Coronary artery (tissue), 2 donors: ENCODE data around the gene CHAD.
"Not testable (repeated sequence)": the region's sequence is repeated elsewhere in the genome, so short reads cannot be mapped to it uniquely, and the experiment has no call there.

Source experiments
- DNase-seq: peaks from one replicate; pipeline ENCODE4 v3.0.0-alpha.2; 2017; ENCODE audit warnings: low spot score
- H3K27ac ChIP-seq, 2 donors: fragments of 200-600 bp; sonication (generic); one replicate each; pipeline ENCODE4 v1.5.1; 2016 to 2019
- H3K4me3 ChIP-seq: fragments of 200-600 bp; sonication (generic); 2 replicates; pipeline ENCODE4 v1.5.1; 2016; ENCODE audit warnings: mild to moderate bottlenecking, moderate library complexity
- TF ChIP-seq, protein P1 (sequence below): fragments of 200-600 bp; sonication (generic); IDR thresholded peaks from one replicate; pipeline ENCODE4 v1.5.1; 2019; ENCODE audit warnings: antibody characterized with exemption

Gene CHAD

DNA sequence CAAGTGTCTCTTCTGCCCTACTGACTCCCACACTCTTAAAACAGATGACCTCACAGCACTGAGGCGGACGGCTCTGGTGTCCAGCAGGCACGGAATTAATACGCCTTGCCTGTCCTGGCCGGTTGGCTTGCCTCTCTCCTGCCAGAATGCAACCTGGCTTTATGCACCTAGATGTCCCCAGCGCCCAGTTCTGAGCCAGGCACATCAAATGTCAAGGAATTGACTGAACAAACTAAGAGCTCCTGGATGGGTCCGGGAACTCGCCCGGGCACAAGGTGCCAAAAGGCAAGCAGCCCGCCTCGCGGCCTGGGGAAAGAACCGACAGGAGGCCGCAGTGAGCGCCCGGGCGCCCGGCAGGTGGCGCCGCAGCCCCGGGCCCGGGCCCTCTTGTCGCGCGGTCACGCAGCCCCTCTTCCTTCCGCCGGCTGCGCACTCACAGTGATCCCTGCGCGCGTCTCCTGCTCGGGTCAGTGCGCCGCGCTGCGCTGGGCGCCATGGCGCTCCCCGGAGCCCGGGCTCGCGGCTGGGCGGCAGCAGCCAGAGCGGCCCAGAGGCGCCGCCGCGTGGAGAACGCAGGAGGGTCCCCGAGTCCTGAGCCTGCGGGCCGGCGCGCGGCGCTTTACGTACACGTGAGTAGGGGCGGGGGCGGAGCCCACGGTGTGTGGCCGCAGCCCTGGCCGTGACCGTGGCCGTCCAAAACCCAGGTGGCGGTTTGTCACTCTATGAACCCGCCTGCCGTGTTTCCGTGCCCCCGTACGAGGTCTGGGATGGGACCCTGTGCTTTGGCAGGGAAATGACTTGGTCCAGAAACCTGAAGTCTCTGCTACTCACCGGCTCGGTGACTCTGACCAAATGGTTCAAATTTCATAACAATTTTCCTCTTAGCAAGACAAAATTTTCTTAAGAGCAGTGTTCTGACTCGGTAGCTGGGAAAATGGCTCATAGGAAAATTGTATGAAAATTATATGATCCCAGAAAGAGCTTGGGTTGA, 10.0 kb upstream of the CHAD start, which contains the start of gene RSAD1:
RSAD1 (plus strand) TSS at position 470 of the 991 bp plus-strand sequence; CDS start at position 495, 25 bp downstream.
- TF ChIP-seq, protein P1, sequence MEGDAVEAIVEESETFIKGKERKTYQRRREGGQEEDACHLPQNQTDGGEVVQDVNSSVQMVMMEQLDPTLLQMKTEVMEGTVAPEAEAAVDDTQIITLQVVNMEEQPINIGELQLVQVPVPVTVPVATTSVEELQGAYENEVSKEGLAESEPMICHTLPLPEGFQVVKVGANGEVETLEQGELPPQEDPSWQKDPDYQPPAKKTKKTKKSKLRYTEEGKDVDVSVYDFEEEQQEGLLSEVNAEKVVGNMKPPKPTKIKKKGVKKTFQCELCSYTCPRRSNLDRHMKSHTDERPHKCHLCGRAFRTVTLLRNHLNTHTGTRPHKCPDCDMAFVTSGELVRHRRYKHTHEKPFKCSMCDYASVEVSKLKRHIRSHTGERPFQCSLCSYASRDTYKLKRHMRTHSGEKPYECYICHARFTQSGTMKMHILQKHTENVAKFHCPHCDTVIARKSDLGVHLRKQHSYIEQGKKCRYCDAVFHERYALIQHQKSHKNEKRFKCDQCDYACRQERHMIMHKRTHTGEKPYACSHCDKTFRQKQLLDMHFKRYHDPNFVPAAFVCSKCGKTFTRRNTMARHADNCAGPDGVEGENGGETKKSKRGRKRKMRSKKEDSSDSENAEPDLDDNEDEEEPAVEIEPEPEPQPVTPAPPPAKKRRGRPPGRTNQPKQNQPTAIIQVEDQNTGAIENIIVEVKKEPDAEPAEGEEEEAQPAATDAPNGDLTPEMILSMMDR: peak; percentile 98
- peak; percentile 90 for DNase-seq
- peak within 1 kb of the TSS; percentile 91 to 94 for H3K27ac ChIP-seq
- H3K4me3 ChIP-seq: peak within 1 kb of the TSS; percentile 90

DNA sequence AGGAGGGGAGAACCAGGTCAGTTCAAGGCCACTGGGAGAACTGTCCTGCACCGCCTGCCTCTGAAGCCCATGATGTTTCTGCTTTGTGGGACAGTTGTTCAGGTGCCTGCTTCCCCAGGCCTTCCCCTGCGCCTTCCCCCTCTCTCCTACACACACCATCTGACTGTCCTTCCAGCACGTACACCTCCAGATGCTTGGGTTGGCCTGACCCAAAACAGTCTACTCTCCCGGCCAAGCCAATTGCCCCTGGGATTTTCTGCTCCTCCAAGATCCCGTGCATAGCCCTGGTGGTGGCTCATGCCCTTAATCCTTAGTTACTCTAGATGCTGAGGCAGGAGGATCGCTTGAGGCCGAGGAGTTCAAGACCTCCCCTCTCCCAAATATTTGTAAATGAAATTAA, 9.3 kb upstream of the CHAD start:
- DNase-seq: peak; percentile 72
- Histone ChIP-seq H3K4me3 (peak overlapping the region; percentile 90), H3K27ac (peak overlapping the region; percentile 91 to 94)
- TF ChIP-seq, protein P1: no peak

DNA sequence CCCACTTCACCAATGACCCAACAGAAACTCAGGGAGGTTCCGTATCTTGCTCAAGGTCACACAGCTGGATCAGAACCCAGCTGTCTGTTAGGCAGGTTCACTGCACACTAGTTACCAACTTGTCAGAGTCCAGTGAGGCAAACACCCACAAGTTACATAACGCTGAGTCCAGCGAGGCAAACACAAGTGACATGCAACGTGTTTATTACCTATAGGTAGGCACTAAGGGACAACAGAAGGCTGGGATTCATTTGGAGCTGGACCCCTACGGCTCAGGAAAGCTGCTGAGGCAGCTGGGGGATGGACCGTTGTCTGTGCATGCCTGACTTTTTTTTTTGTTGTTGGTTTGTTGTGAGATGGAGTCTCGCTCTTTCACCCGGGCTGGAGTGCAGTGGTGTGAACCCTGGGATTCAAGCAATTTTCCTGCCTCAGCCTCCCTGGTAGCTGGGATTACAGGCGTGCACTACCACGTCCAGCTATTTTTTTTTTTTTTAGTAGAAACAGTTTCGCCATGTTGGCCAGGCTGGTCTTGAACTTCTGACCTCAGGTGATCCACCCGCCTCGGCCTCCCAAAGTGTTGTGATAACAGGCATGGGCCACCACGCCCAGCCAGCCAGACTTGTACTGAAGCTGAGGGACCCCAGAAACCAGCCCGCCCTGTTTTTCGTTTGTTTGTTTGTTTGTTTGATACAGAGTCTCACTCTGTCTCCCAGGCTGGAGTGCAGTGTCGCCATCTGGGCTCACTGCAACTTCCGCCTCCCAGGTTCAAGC, 8.1 kb upstream of the CHAD start:
- no peak for DNase-seq
- TF ChIP-seq, protein P1: no peak
- no peak overlapping the region for H3K27ac ChIP-seq
- H3K4me3 ChIP-seq: no peak overlapping the region

DNA sequence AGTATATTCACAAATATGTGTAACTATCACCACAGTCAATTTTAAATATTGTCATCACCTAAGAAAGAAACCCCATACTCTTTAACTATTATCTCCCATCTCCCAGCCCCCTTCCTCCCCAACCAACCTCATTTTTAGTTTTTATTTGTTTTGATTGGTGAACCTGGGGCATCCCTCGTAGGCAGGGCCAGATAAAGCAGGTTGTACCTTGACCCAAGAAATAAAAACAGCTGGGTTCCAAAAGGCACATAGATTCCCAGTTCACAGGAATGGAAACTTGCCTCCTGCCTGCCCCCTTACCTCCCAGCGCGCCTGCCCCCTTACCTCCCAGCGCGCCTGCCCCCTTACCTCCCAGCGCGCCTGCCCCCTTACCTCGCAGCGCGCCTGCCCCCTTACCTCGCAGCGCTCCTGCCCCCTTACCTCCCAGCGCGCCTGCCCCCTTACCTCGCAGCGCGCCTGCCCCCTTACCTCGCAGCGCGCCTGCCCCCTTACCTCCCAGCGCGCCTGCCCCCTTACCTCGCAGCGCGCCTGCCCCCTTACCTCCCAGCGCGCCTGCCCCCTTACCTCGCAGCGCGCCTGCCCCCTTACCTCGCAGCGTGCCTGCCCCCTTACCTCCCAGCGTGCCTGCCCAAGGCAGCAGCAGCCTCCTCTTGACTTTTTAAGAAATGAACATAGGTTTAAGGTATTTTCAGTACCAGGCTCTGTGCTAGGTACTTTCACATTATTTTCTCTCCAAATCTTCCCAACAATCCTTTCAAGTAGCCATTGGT, 7.3 kb upstream of the CHAD start:
- H3K4me3 ChIP-seq, H3K27ac ChIP-seq, DNase-seq: not testable (repeated sequence)

DNA sequence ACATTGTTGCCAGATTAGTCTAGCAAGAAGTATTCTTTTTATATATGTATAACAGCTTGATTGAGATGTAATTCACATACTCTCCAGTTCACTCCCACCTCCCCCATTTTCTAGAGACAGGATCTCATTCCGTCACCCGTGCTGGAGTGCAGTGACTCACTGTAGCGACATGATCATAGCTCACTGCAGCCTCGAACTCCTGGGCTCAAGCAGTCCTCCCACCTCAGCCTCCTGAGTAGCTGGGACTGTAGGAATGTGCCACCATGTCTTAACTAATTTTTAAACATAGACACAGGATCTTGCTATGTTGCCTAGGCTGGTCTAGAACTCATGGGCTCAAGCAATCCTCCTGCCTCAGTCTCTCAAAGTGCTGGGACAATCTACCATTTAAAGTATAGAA, 6.7 kb upstream of the CHAD start:
- no peak overlapping the region for H3K27ac ChIP-seq
- H3K4me3 ChIP-seq: no peak overlapping the region
- TF ChIP-seq, protein P1: no peak
- no peak for DNase-seq

DNA sequence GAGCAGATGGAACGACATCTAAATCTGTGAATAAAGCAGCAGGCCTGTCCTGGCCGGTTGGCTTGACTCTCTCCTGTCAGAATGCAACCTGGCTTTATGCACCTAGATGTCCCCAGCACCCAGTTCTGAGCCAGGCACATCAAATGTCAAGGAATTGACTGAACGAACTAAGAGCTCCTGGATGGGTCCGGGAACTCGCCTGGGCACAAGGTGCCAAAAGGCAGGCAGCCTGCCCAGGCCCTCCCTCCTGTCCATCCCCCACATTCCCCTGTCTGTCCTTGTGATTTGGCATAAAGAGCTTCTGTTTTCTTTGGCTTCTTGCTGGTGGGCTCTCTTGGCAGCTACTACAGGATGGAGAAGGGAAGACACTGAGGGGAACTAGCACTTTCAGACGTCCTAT, 5.8 kb upstream of the CHAD start:
- TF ChIP-seq, protein P1: no peak
- Histone ChIP-seq H3K4me3 (no peak overlapping the region), H3K27ac (no peak overlapping the region)
- no peak for DNase-seq

DNA sequence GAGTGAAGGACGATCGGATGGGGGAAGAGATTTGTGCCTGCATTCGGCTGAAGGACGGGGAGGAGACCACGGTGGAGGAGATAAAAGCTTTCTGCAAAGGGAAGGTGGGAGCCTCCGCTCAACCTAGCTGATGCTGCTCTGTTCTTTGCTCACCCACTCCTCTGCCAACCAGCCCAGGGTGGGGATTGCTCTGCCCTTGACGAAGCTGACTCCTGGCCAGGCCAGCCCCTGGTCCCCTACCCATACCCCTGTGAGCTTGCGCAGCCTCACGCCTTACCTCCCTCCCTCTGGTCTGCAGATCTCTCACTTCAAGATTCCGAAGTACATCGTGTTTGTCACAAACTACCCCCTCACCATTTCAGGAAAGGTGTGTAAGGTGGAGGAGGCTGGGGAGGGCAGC, 5.2 kb upstream of the CHAD start:
- H3K27ac ChIP-seq: no peak overlapping the region
- TF ChIP-seq, protein P1: no peak
- DNase-seq: no peak
- H3K4me3 ChIP-seq: no peak overlapping the region

DNA sequence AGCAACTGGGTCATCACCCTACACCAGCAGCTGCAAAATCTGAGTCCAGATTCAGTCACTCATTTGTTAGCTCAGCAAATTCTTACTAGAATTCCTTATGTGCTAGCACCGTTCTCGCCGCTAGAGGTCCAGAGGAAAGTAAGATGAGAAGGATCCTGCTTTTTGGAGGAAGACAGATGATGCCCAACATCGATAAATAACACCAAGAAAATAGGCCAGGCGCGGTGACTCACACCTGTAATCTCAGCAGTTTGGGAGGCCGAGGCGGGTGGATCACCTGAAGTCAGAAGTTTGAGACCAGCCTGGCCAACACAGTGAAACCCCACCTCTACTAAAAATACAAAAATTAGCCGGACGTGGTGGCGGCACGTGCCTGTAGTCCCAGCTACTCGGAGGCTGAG, 4.1 kb upstream of the CHAD start:
- not testable (repeated sequence) for H3K4me3 ChIP-seq, DNase-seq

More for the DNA sequence above, 4.1 kb upstream of the CHAD start:
- H3K27ac ChIP-seq: not testable (repeated sequence)
